Upper lobe of right lung (tissue), 1 donor: Measurements from ENCODE around the gene CREB3L1. TPM values are rescaled to one million over a fixed set of nuclear protein-coding genes. Genes with fewer than 3 reads are reported as not detected.

Source experiments
- ATAC-seq: fragments of 200-7000 bp; cut with Tn5 transposase; one replicate; pipeline ENCODE4 v1.9.1; 2020; ENCODE audit warnings: mild to moderate bottlenecking, moderate library complexity
- DNase-seq: peaks from one replicate; pipeline ENCODE4 v3.0.0-alpha.2; 2020
- H3K27ac ChIP-seq: fragments of 200-600 bp; one replicate; pipeline ENCODE4 v1.8.0; 2022
- H3K27me3 ChIP-seq: fragments of 200-600 bp; one replicate; pipeline ENCODE4 v1.8.0; 2022; ENCODE audit warnings: mild to moderate bottlenecking
- H3K36me3 ChIP-seq: fragments of 200-600 bp; one replicate; pipeline ENCODE4 v1.8.0; 2022
- H3K4me1 ChIP-seq: fragments of 200-600 bp; one replicate; pipeline ENCODE4 v1.8.0; 2022
- H3K4me3 ChIP-seq: fragments of 200-600 bp; one replicate; pipeline ENCODE4 v1.8.0; 2022; ENCODE audit warnings: mild to moderate bottlenecking
- H3K9me3 ChIP-seq: fragments of 200-600 bp; one replicate; pipeline ENCODE4 v1.8.0; 2022
- CTCF ChIP-seq: fragments of 200-600 bp; IDR thresholded peaks from one replicate; pipeline ENCODE4 v1.8.0; 2022; ENCODE audit warnings: antibody characterized with exemption
- intact Hi-C: fragments of 100-400 bp; cut with DNase I; formaldehyde crosslinking; loops from one replicate; pipeline ENCODE4 v1.11.0; 2022
- total RNA-seq: library from RNA; stranded (reverse); fragmentation: NEBNext Ultra II Directional; extraction: Animal tissue kit (Norgen Biotek cat#: 25700); gene quantifications from one replicate; pipeline ENCODE4 v1.2.1, GENCODE V29; 2021
- donor health status: DM: no; HTN: yes; CAD: no; lungs with severe emphysema.

Gene CREB3L1
- total RNA-seq, 1 donor from 2014 or later, result 47.4 TPM

GRCh38 chr11:46345131-46345597 is 67.7 kb downstream of the CREB3L1 start:
- ATAC-seq, result peak; percentile 44
- TF ChIP-seq CTCF, result no peak

GRCh38 chr11:46345881-46346484 is 68.5 kb downstream of the CREB3L1 start:
- no peak for TF ChIP-seq CTCF
- Histone ChIP-seq H3K27ac (peak overlapping the region; percentile 83), H3K9me3 (no peaks in the 10 kb centered on the region), H3K36me3 (no peaks in the 10 kb centered on the region), H3K4me1 (peaks cover 44% of the 10 kb centered on the region), H3K27me3 (no peaks in the 10 kb centered on the region), H3K4me3 (peak overlapping the region; percentile 59)
- no peak for ATAC-seq
- intact Hi-C loops, result no loop called here
- DNase-seq, result no peak

More at GRCh38 chr11:46345131-46345597, 67.7 kb downstream of the CREB3L1 start:
- Histone ChIP-seq H3K4me1 (peaks cover 38% of the 10 kb centered on the region), H3K36me3 (no peaks in the 10 kb centered on the region), H3K27ac (peak overlapping the region; percentile 83), H3K4me3 (peak overlapping the region; percentile 59), H3K9me3 (no peaks in the 10 kb centered on the region), H3K27me3 (no peaks in the 10 kb centered on the region)
- DNase-seq, result peak; percentile 84
- intact Hi-C loops, result no loop called here

- Histone ChIP-seq H3K9me3 (no peaks in the 10 kb centered on the region), H3K4me1 (peaks cover 54% of the 10 kb centered on the region), H3K27ac (peak within 1 kb of the TSS; percentile 68), H3K27me3 (no peaks in the 10 kb centered on the region), H3K36me3 (no peaks in the 10 kb centered on the region), H3K4me3 (peak within 1 kb of the TSS; percentile 75)
- peak; percentile 63 for TF ChIP-seq CTCF
- ATAC-seq (peak; percentile 95), DNase-seq (peak; percentile 95)
- intact Hi-C loops, result no loop called here
Observed at GRCh38 chr11:46346886-46347636, 69.6 kb downstream of the CREB3L1 start, which contains the start of gene DGKZ. Gene DGKZ, plus strand, starts transcription at chr11:46347463. Its CDS starts 197 bp downstream, at chr11:46347660.

GRCh38 chr11:46347637-46348311 is 70.3 kb downstream of the CREB3L1 start:
- intact Hi-C loops, result no loop called here
- Histone ChIP-seq H3K4me1 (peaks cover 55% of the 10 kb centered on the region), H3K27ac (peak overlapping the region; percentile 68), H3K4me3 (peak overlapping the region; percentile 75), H3K27me3 (no peaks in the 10 kb centered on the region), H3K36me3 (no peaks in the 10 kb centered on the region), H3K9me3 (no peaks in the 10 kb centered on the region)
- peak; percentile 0 for ATAC-seq
- no peak for DNase-seq
- no peak for TF ChIP-seq CTCF

GRCh38 chr11:46348566-46349401 is 71.3 kb downstream of the CREB3L1 start:
- no peaks in the 10 kb centered on the region for H3K27me3 ChIP-seq
- H3K4me3 ChIP-seq, result peak overlapping the region; percentile 75
- peaks cover 48% of the 10 kb centered on the region for H3K4me1 ChIP-seq
- no peaks in the 10 kb centered on the region for H3K36me3 ChIP-seq
- H3K27ac ChIP-seq, result peak overlapping the region; percentile 68
- ATAC-seq, result no peak
- no peak for TF ChIP-seq CTCF
- no peak for DNase-seq
- intact Hi-C loops, result no loop called here
- no peaks in the 10 kb centered on the region for H3K9me3 ChIP-seq
